Endodermal cell (in vitro differentiated cells): ENCODE data around the gene SPINK4. TPM values are rescaled to one million over a fixed set of nuclear protein-coding genes. Genes with fewer than 3 reads are reported as not detected.

Experiments
- DNase-seq: peaks from one replicate; pipeline ENCODE4 v3.0.0-alpha.2; 2017
- H3K27ac ChIP-seq: 2 replicates; pipeline ENCODE4 v1.5.1; 2013; ENCODE audit warnings: mild to moderate bottlenecking, low read depth, low read length, moderate library complexity
- H3K27me3 ChIP-seq: 2 replicates; pipeline ENCODE4 v1.6.1; 2013; ENCODE audit warnings: mild to moderate bottlenecking, low read length, moderate library complexity; ENCODE audit not compliant: insufficient read depth, control insufficient read depth, poor library complexity, severe bottlenecking
- H3K36me3 ChIP-seq: 2 replicates; pipeline ENCODE4 v1.7.0; 2013; ENCODE audit warnings: mild to moderate bottlenecking, low read length, moderate library complexity; ENCODE audit not compliant: control insufficient read depth, insufficient read depth
- H3K4me1 ChIP-seq: one replicate; pipeline ENCODE4 v1.7.0; 2013; ENCODE audit warnings: low read length; ENCODE audit not compliant: control insufficient read depth, insufficient read depth
- H3K4me3 ChIP-seq: 2 replicates; pipeline ENCODE4 v1.5.1; 2013; ENCODE audit warnings: mild to moderate bottlenecking, low read length, moderate library complexity
- H3K9ac ChIP-seq: 2 replicates; pipeline ENCODE4 v1.6.1; 2013; ENCODE audit warnings: mild to moderate bottlenecking, low read length, moderate library complexity; ENCODE audit not compliant: poor library complexity, severe bottlenecking; ENCODE audit errors: extremely low read depth
- H3K9me3 ChIP-seq: 2 replicates; pipeline ENCODE4 v1.6.1; 2013; ENCODE audit warnings: mild to moderate bottlenecking, low read length, moderate library complexity; ENCODE audit not compliant: control insufficient read depth
- H3K27ac Mint-ChIP-seq: 2 replicates; pipeline ENCODE4 v1.8.0; 2020; ENCODE audit warnings: mixed read lengths
- H3K27me3 Mint-ChIP-seq: 2 replicates; pipeline ENCODE4 v1.8.0; 2021; ENCODE audit warnings: mild to moderate bottlenecking, mixed read lengths; ENCODE audit not compliant: insufficient read depth
- H3K36me3 Mint-ChIP-seq: 2 replicates; pipeline ENCODE4 v1.8.0; 2020; ENCODE audit warnings: low read depth, mixed read lengths
- H3K4me1 Mint-ChIP-seq: 2 replicates; pipeline ENCODE4 v1.8.0; 2020; ENCODE audit warnings: mixed read lengths
- H3K4me3 Mint-ChIP-seq: 2 replicates; pipeline ENCODE4 v1.8.0; 2020; ENCODE audit warnings: mild to moderate bottlenecking, moderate library complexity, mixed read lengths
- H3K9me3 Mint-ChIP-seq: 2 replicates; pipeline ENCODE4 v1.8.0; 2020; ENCODE audit warnings: mild to moderate bottlenecking, mixed read lengths
- CTCF ChIP-seq: fragments of 200-600 bp; sonication (generic); conservative IDR thresholded peaks from 2 replicates; pipeline ENCODE4 v1.5.0; 2021; ENCODE audit warnings: antibody characterized with exemption, mild to moderate bottlenecking
- WGBS, 2 experiments: methylation state at CpG; one replicate each; pipeline versions ENCODE4 v1.1.5 to v1.1.7; 2013; ENCODE audit warnings: missing lambda C conversion rate in 2 of 2, mixed read lengths in 1 of 2; ENCODE audit not compliant: insufficient coverage in 1 of 2, insufficient read length in 1 of 2; 5-methylcytosine and 5-hydroxymethylcytosine counted together
- total RNA-seq, 2 donors: library from RNA; stranded (reverse); fragmentation: NEBNext Ultra II Directional in 1 of 2; extraction: Animal tissue kit (Norgen Biotek cat#: 25700) in 1 of 2; gene quantifications; 2 replicates in 1 of 2; 3 replicates in 1 of 2; pipeline ENCODE4 v1.2.1, GENCODE V29; 2021

Gene SPINK4
- total RNA-seq, 2 donors from 2014 or later, result 1.3 to 1.4 TPM

DNA sequence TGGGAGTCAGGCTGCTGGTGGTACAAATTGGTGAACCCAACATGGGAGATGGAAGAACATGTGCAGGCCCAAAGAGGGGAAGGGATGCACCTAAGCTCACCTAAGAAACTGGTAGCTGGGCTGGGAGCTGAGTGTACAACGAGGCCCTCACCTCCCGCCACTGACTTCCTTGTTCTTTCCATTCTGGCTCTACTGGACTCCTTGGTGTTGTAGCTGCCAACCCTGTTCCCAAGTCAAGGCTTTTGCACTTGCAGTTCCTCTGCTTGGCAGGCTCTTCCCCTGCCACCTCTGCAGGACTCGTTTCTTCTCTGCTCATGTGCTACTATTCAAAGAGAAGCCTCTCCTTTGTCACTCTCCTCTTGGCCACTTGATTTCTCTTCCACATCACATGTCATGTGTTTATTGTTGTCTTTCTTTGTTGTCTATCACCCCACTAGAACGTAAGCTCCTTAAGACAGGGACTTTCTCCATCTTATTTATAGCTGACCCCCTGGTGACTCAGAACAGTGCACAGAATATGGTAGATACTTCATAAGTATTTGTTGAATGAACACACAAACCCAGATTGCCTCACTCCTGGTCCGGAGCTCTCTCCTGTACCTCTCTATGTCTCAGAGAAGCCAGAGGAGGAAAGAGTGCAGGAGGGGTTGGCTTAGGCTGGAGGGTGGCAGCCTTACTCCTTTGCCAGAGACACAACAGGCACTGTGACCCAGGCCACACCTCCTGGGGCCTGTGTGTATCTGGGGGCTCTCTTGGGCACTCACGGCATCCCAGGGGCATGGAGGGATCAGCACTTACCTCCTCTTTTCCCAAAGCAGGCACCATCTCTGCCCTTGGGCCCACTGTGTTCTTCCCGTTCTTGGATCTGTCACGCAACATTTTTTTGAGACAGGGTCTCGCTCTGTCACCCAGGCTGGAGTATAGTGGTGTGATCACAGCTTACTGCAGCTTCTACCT is 5.2 kb upstream of the SPINK4 start:
- no peak overlapping the region for H3K27ac Mint-ChIP-seq
- 83 to 88% methylated on average over 5 to 9 of the region's 9 CpGs for WGBS, 2 experiments
- no peak overlapping the region for H3K9ac ChIP-seq

DNA sequence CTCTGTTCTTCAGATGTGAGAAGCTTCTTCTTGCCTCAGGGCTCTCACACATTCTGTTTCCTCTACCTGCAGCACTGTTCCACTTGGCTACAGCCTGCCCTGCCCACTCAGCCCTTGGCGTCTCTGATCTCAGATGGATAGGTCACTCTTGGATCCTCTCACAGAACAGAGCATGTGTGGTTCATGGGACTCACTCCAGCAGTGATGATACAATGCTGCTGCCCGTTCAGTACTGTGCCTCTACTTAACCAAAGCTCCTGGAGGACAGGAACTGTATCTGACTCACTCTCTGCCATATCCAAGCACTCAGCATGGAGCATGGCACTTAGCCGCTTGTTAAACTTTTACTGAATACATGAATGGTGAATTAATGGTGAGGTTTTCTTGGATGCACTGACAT is 3.4 kb upstream of the SPINK4 start:
- Histone ChIP-seq H3K36me3 (no peaks in the 10 kb centered on the region), H3K27ac (no peak overlapping the region), H3K9ac (no peak overlapping the region), H3K27me3 (peaks cover 51% of the 10 kb centered on the region), H3K9me3 (no peaks in the 10 kb centered on the region), H3K4me3 (no peak overlapping the region), H3K4me1 (peaks cover 13% of the 10 kb centered on the region)
- Mint-ChIP-seq H3K36me3 (no peaks in the 10 kb centered on the region), H3K4me1 (peaks cover 8% of the 10 kb centered on the region), H3K4me3 (no peak overlapping the region), H3K9me3 (no peaks in the 10 kb centered on the region), H3K27me3 (peaks cover 48% of the 10 kb centered on the region), H3K27ac (no peak overlapping the region)
- no peak for DNase-seq
- WGBS, 2 experiments, result 53 to 81% methylated on average over 2 to 3 of the region's 3 CpGs
- no peak for TF ChIP-seq CTCF

More for the DNA sequence above, 5.2 kb upstream of the SPINK4 start:
- no peak overlapping the region for H3K27ac ChIP-seq
- Mint-ChIP-seq H3K9me3 (no peaks in the 10 kb centered on the region), H3K27me3 (peaks cover 41% of the 10 kb centered on the region), H3K4me1 (peaks cover 4% of the 10 kb centered on the region), H3K4me3 (no peak overlapping the region), H3K36me3 (no peaks in the 10 kb centered on the region)
- peaks cover 52% of the 10 kb centered on the region for H3K27me3 ChIP-seq
- no peak overlapping the region for H3K4me3 ChIP-seq
- H3K9me3 ChIP-seq, result no peaks in the 10 kb centered on the region
- no peak for DNase-seq
- peaks cover 4% of the 10 kb centered on the region for H3K4me1 ChIP-seq
- no peak for TF ChIP-seq CTCF
- no peaks in the 10 kb centered on the region for H3K36me3 ChIP-seq

DNA sequence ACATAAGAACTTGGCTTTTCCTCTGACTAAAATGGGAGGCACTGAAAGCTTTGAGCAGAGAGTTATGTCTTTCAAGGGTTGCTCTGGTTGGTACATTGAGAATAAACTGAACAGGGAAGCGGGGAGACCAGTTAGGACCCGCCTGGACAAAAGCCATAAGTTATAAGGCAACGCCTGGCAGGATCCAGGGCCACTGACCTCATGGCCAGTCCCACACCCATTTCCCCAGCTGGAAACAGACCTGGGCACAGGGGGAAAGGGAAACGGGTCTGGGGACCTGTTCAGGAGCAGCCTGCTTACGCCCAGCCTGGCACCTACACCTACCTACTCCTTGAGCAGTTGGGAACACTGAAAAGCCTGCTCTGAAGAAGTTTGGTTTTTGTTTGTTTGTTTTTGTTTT is 1.3 kb downstream of the SPINK4 start:
- H3K4me1 Mint-ChIP-seq, result peaks cover 8% of the 10 kb centered on the region
- Histone ChIP-seq H3K9ac (no peak overlapping the region), H3K4me3 (no peak overlapping the region), H3K27me3 (peaks cover 11% of the 10 kb centered on the region), H3K27ac (no peak overlapping the region), H3K9me3 (no peaks in the 10 kb centered on the region), H3K4me1 (peaks cover 13% of the 10 kb centered on the region), H3K36me3 (no peaks in the 10 kb centered on the region)
- 91 to 97% methylated on average over 3 to 5 of the region's 5 CpGs for WGBS, 2 experiments
- peaks cover 26% of the 10 kb centered on the region for H3K27me3 Mint-ChIP-seq
- H3K4me3 Mint-ChIP-seq, result no peak overlapping the region
- no peak for TF ChIP-seq CTCF
- H3K36me3 Mint-ChIP-seq, result no peaks in the 10 kb centered on the region
- no peaks in the 10 kb centered on the region for H3K9me3 Mint-ChIP-seq
- DNase-seq, result no peak
- H3K27ac Mint-ChIP-seq, result no peak overlapping the region
